Measurements from ENCODE around the gene TMEFF2. TPM values are rescaled to one million over a fixed set of nuclear protein-coding genes. Genes with fewer than 3 reads are reported as not detected.

Gene TMEFF2
- total and polyA plus RNA-seq, 4 donors: 0.08 TPM; not detected in 3

- H3K27ac ChIP-seq (ENCODE audit: low read depth in 1 of 2, low read length in 2 of 2): no peak overlapping the region
- DNase-seq (ENCODE audit: low spot score): no peak
- no peaks in the 10 kb centered on the region for H3K4me1 ChIP-seq (ENCODE audit: control insufficient read depth in 4 of 4, insufficient read depth in 4 of 4, low read length in 3 of 4)
- no peaks in the 10 kb centered on the region for H3K27me3 ChIP-seq (ENCODE audit: control insufficient read depth in 4 of 4, insufficient read depth in 4 of 4, low read length in 3 of 4)
- H3K9me3 ChIP-seq (ENCODE audit: control insufficient read depth in 4 of 4, low read length in 3 of 4): no peaks in the 10 kb centered on the region
- no peak overlapping the region for H3K4me3 ChIP-seq (ENCODE audit: low read depth in 1 of 3, low read length in 3 of 3)
- 92% methylated on average over 2 of the region's 2 CpGs for WGBS
- no peak for TF ChIP-seq FOXA2 (IDR thresholded peaks at IDR 0.05)
- TF ChIP-seq HNF4G (IDR thresholded peaks at IDR 0.05): no peak
- no peak for TF ChIP-seq MAX (IDR thresholded peaks at IDR 0.05)
- no peak for TF ChIP-seq GABPA (IDR thresholded peaks at IDR 0.05 in 1 of 2, conservative IDR thresholded peaks at IDR 0.05 in 1 of 2)
- TF ChIP-seq CTCF (IDR thresholded peaks at IDR 0.05; ENCODE audit: low read depth, low read length, missing input control): no peak
- no peaks in the 10 kb centered on the region for H3K36me3 ChIP-seq (ENCODE audit: control insufficient read depth in 4 of 4, insufficient read depth in 3 of 4, low read depth in 1 of 4, low read length in 3 of 4)
- no peak overlapping the region for H3K9ac ChIP-seq (ENCODE audit: low read depth in 1 of 2, low read length in 2 of 2)
Observed at GRCh38 chr2:192029089-192029488, 165.6 kb downstream of the TMEFF2 start.

GRCh38 chr2:192026825-192027120 lies 168.0 kb downstream of the TMEFF2 start:
- no peak for TF ChIP-seq NR2F2 (IDR thresholded peaks at IDR 0.05)
- no peak for TF ChIP-seq RXRA (IDR thresholded peaks at IDR 0.05)
- no peak for TF ChIP-seq SP1 (IDR thresholded peaks at IDR 0.05)
- TF ChIP-seq CTCF (IDR thresholded peaks at IDR 0.05; ENCODE audit: low read depth, low read length, missing input control): no peak
- TF ChIP-seq RAD21 (IDR thresholded peaks at IDR 0.05): no peak
- no peak for TF ChIP-seq JUND (IDR thresholded peaks at IDR 0.05)
- TF ChIP-seq REST (IDR thresholded peaks at IDR 0.05): no peak
- no peak for TF ChIP-seq FOXA2 (IDR thresholded peaks at IDR 0.05)
- no peak for TF ChIP-seq FOXA1 (IDR thresholded peaks at IDR 0.05)
- no peak for TF ChIP-seq ZBTB33 (IDR thresholded peaks at IDR 0.05)
- no peak for TF ChIP-seq EGR1 (IDR thresholded peaks at IDR 0.05; ENCODE audit: low read depth in 2 of 2)
- no peak for TF ChIP-seq TAF1 (conservative IDR thresholded peaks at IDR 0.05)
- TF ChIP-seq HNF4A (conservative IDR thresholded peaks at IDR 0.05): no peak
- no peak for TF ChIP-seq ATF3 (IDR thresholded peaks at IDR 0.05)
- no peak for TF ChIP-seq YY1 (IDR thresholded peaks at IDR 0.05)

More at GRCh38 chr2:192026825-192027120, 168.0 kb downstream of the TMEFF2 start:
- WGBS: 89% methylated on average over 1 of the region's 1 CpG
- Histone ChIP-seq H3K9ac (ENCODE audit: low read depth in 1 of 2, low read length in 2 of 2) (no peak overlapping the region), H3K27ac (ENCODE audit: low read depth in 1 of 2, low read length in 2 of 2) (no peak overlapping the region), H3K4me1 (ENCODE audit: control insufficient read depth in 4 of 4, insufficient read depth in 4 of 4, low read length in 3 of 4) (no peaks in the 10 kb centered on the region), H3K4me3 (ENCODE audit: low read depth in 1 of 3, low read length in 3 of 3) (no peak overlapping the region), H3K36me3 (ENCODE audit: control insufficient read depth in 4 of 4, insufficient read depth in 3 of 4, low read depth in 1 of 4, low read length in 3 of 4) (no peaks in the 10 kb centered on the region), H3K9me3 (ENCODE audit: control insufficient read depth in 4 of 4, low read length in 3 of 4) (no peaks in the 10 kb centered on the region), H3K27me3 (ENCODE audit: control insufficient read depth in 4 of 4, insufficient read depth in 4 of 4, low read length in 3 of 4) (no peaks in the 10 kb centered on the region)
- DNase-seq (ENCODE audit: low spot score): no peak
